K562 (cell line): ENCODE measurements around the gene FEZF1. TPM values are rescaled to one million over a fixed set of nuclear protein-coding genes. Genes with fewer than 3 reads are reported as not detected.

ENCODE experiments used
- ATAC-seq: fragments of 200-7000 bp; cut with Tn5 transposase; 3 replicates; pipeline ENCODE4 v1.9.1; 2020; ENCODE audit warnings: moderate library complexity
- BruUV-seq: library from RNA; stranded (reverse); fragments of 400-500 nt; replicated peaks from 2 replicates; lab custom pipeline; 2021; lab: Mats Ljungman, UMichigan
- CTCF ChIA-PET: fragments of 300-600 bp; formaldehyde crosslinking; extraction: SDS; loops from one replicate; lab custom pipeline; 2021; ENCODE audit warnings: low intra/inter-chr PET ratio; lab: Yijun Ruan, JAX
- POLR2A ChIA-PET: fragments of 300-600, 350-650 bp; sonication (Branson Sonifier 250); formaldehyde crosslinking; extraction: SDS; loops from one replicate; lab custom pipeline; 2021; ENCODE audit warnings: antibody characterized with exemption, inconsistent platforms; lab: Yijun Ruan, JAX
- DNase-seq, 4 experiments: peaks; one replicate each; pipeline versions ENCODE4 v3.0.0 to v3.0.0-alpha.2; 2011 to 2018; ENCODE audit warnings: low spot score in 3 of 4, mixed read lengths in 3 of 4; ENCODE audit errors: extremely low read depth in 1 of 4
- FAIRE-seq: peaks from 2 replicates; lab custom pipeline; 2011; peaks lifted over from hg19 to GRCh38; lab: Jason Lieb, UNC
- H2AFZ ChIP-seq: 2 replicates; pipeline ENCODE4 v1.6.0; 2011; ENCODE audit warnings: low read depth, low read length, control low read depth, inconsistent platforms
- H3K27ac ChIP-seq: fragments of 200-600 bp; 3 replicates; pipeline ENCODE4 v1.8.0; 2011; ENCODE audit warnings: low read depth, mild to moderate bottlenecking, control low read depth, inconsistent platforms, low read length, moderate library complexity, mixed read lengths; ENCODE audit errors: extremely low read depth
- H3K27me3 ChIP-seq, 2 experiments: fragments of 300-600 bp in 1 of 2; 2 replicates in 1 of 2; 3 replicates in 1 of 2; pipeline versions ENCODE4 v1.6.0 to v1.8.0; 2011; ENCODE audit warnings: inconsistent platforms in 2 of 2, low read length in 2 of 2, mild to moderate bottlenecking in 1 of 2, mixed read lengths in 1 of 2, moderate library complexity in 1 of 2; ENCODE audit not compliant: control insufficient read depth in 2 of 2, insufficient read depth in 2 of 2
- H3K36me3 ChIP-seq: fragments of 300-600 bp; 3 replicates; pipeline ENCODE4 v1.8.0; 2011; ENCODE audit warnings: mild to moderate bottlenecking, low read length, inconsistent platforms; ENCODE audit not compliant: control insufficient read depth, insufficient read depth
- H3K4me1 ChIP-seq, 2 experiments: fragments of 200-600 bp in 1 of 2; replicated peaks in 1 of 2; 2 replicates in 1 of 2; 3 replicates in 1 of 2; pipeline versions ENCODE4 v1.5.1 to v1.8.0; 2011; ENCODE audit warnings: inconsistent platforms in 2 of 2, low read length in 2 of 2, mild to moderate bottlenecking in 1 of 2, mixed read lengths in 1 of 2, moderate library complexity in 1 of 2; ENCODE audit not compliant: control insufficient read depth in 2 of 2, insufficient read depth in 2 of 2
- H3K4me2 ChIP-seq: 2 replicates; pipeline ENCODE4 v1.6.1; 2011; ENCODE audit warnings: low read length, control low read depth, inconsistent platforms, mixed read lengths; ENCODE audit not compliant: insufficient read depth
- H3K4me3 ChIP-seq: fragments of 200-600 bp; sonication (generic), shearing (Covaris generic); 2 replicates; pipeline ENCODE4 v1.5.1; 2016; ENCODE audit warnings: control low read depth, inconsistent platforms
- H3K79me2 ChIP-seq: fragments of 200-600 bp; 3 replicates; pipeline ENCODE4 v1.8.0; 2011; ENCODE audit warnings: low read length, inconsistent platforms; ENCODE audit not compliant: control insufficient read depth, insufficient read depth
- H3K9ac ChIP-seq, 2 experiments: 2 replicates each; pipeline versions ENCODE4 v1.6.0 to v1.6.1; 2011; ENCODE audit warnings: low read depth in 2 of 2, low read length in 2 of 2, control low read depth in 1 of 2, inconsistent platforms in 1 of 2, mild to moderate bottlenecking in 1 of 2, mixed read lengths in 1 of 2; ENCODE audit not compliant: insufficient read depth in 1 of 2
- H3K9me1 ChIP-seq: one replicate; pipeline ENCODE4 v1.6.0; 2011; ENCODE audit warnings: inconsistent platforms, mild to moderate bottlenecking, low read length, moderate library complexity; ENCODE audit not compliant: control insufficient read depth, insufficient read depth
- H3K9me3 ChIP-seq: replicated peaks from 2 replicates; pipeline ENCODE4 v1.5.1; 2011; ENCODE audit warnings: low read depth, low read length, inconsistent platforms; ENCODE audit not compliant: control insufficient read depth, insufficient read depth
- H4K20me1 ChIP-seq: replicated peaks from 2 replicates; pipeline ENCODE4 v1.6.1; 2011; ENCODE audit warnings: low read length, inconsistent platforms, mixed read lengths; ENCODE audit not compliant: control insufficient read depth, insufficient read depth
- BCOR ChIP-seq: fragments of 450-650 bp; IDR thresholded peaks from 2 replicates; pipeline ENCODE4 v1.6.1; 2016
- BMI1 ChIP-seq: fragments of 150-350 bp; IDR thresholded peaks from 2 replicates; pipeline ENCODE4 v1.6.1; 2014; ENCODE audit warnings: low read length
- BRD9 ChIP-seq: fragments of 450-650 bp; IDR thresholded peaks from 2 replicates; pipeline ENCODE4 v1.6.1; 2018; ENCODE audit warnings: low read depth; ENCODE audit not compliant: partially characterized antibody
- CBFA2T3 ChIP-seq: fragments of 450-650 bp; IDR thresholded peaks from 2 replicates; pipeline ENCODE4 v1.6.1; 2017
- GTF2F1 ChIP-seq: IDR thresholded peaks from 2 replicates; pipeline ENCODE4 v1.6.1; 2011; ENCODE audit warnings: low read depth, low read length, improper control_type of control experiment
- HMG20A ChIP-seq: fragments of 450-650 bp; formaldehyde crosslinking; conservative IDR thresholded peaks from 2 replicates; pipeline ENCODE4 v1.4.0; 2020; ENCODE audit warnings: mild to moderate bottlenecking, mixed read lengths
- KAT2B ChIP-seq: IDR thresholded peaks from one replicate; pipeline ENCODE4 v1.6.1; 2012; ENCODE audit warnings: low read depth, mild to moderate bottlenecking, control low read depth, inconsistent platforms, low read length, moderate library complexity
- KDM4B ChIP-seq, 2 experiments: fragments of 450-650 bp in 1 of 2; sonication (generic) in 1 of 2; IDR thresholded peaks; 2 replicates each; pipeline ENCODE4 v1.6.1; 2016 to 2017; ENCODE audit warnings: borderline replicate concordance in 2 of 2, antibody characterized with exemption in 1 of 2, low read depth in 1 of 2, mild to moderate bottlenecking in 1 of 2
- NBN ChIP-seq: fragments of 450-650 bp; IDR thresholded peaks from 2 replicates; pipeline ENCODE4 v1.6.1; 2016; ENCODE audit warnings: low read depth, mild to moderate bottlenecking
- SETDB1 ChIP-seq: IDR thresholded peaks from one replicate; pipeline ENCODE4 v1.6.1; 2012; ENCODE audit warnings: low read length, control low read depth, inconsistent platforms
- ZNF507 ChIP-seq: conservative IDR thresholded peaks from 2 replicates; pipeline ENCODE4 v1.6.1; 2017; ENCODE audit warnings: missing genetic modification characterization, missing compliant biosample characterization
- ZNF561 ChIP-seq: fragments of 450-650 bp; formaldehyde crosslinking; conservative IDR thresholded peaks from 2 replicates; pipeline ENCODE4 v1.4.0; 2020; ENCODE audit warnings: mild to moderate bottlenecking, moderate library complexity
- ZNF778 ChIP-seq: fragments of 450-650 bp; formaldehyde crosslinking; IDR thresholded peaks from 2 replicates; pipeline ENCODE4 v1.4.0; 2020; ENCODE audit warnings: mild to moderate bottlenecking, moderate library complexity
- ZSCAN29 ChIP-seq: fragments of 450-650 bp; IDR thresholded peaks from 2 replicates; pipeline ENCODE4 v1.6.1; 2017
- WGBS: fragments of 100-300 bp; shearing (Covaris generic); methylation state at CpG from one replicate; pipeline ENCODE4 v1.1.6; 2016; ENCODE audit warnings: low coverage, mixed read lengths; ENCODE audit not compliant: insufficient coverage; ENCODE audit errors: missing lambda C conversion rate; 5-methylcytosine and 5-hydroxymethylcytosine counted together
- in situ Hi-C: fragments of 300-500 bp; cut with MboI; formaldehyde crosslinking; loops from 4 replicates; pipeline ENCODE4 v1.15.0; 2018; ENCODE audit warnings: inconsistent platforms, mixed read lengths
- intact Hi-C: fragments of 100-400 bp; cut with micrococcal nuclease; formaldehyde crosslinking; loops from 2 replicates; pipeline ENCODE4 v1.14.2; 2022
- polyA plus RNA-seq, 8 experiments: library from polyadenylated mRNA; depleted of rRNA in 4 of 8; stranded (reverse) in 5 of 8; unstranded in 3 of 8; fragments of >200 nt; fragmentation: Nextera tagmentation in 2 of 8; fragmentation: Illumina TruSeq in 1 of 8; extraction: Ambion mirVana in 2 of 8; extraction: Trizol in 1 of 8; gene quantifications; 2 replicates each; pipeline versions ENCODE4 v1.2.1 to v1.2.3, GENCODE V29; 2011 to 2014; ENCODE audit warnings: inconsistent platforms in 1 of 8, missing spikeins in 1 of 8
- total RNA-seq, 7 experiments: library from RNA; depleted of rRNA in 6 of 7; stranded (reverse); fragments of >200 nt in 6 of 7; fragmentation: Illumina TruSeq in 2 of 7; extraction: Trizol in 2 of 7; gene quantifications; 2 replicates each; pipeline versions ENCODE4 v1.2.1 to v1.2.3, GENCODE V29; 2011 to 2021; ENCODE audit warnings: low replicate concordance in 1 of 7
- TF ChIP-seq, protein P1 (sequence below): fragments of 450-650 bp; IDR thresholded peaks from 2 replicates; pipeline ENCODE4 v1.6.1; 2016; ENCODE audit warnings: mild to moderate bottlenecking
- TF ChIP-seq, protein P2 (sequence below): IDR thresholded peaks from 2 replicates; pipeline ENCODE4 v1.6.1; 2012; ENCODE audit warnings: low read depth, low read length, improper control_type of control experiment, borderline replicate concordance

The FEZF1 gene
- total and polyA plus RNA-seq, 9 of the 15 experiments (the other 6 are each of a cell fraction or from before 2014, with no cell fraction given), result not detected

DNA sequence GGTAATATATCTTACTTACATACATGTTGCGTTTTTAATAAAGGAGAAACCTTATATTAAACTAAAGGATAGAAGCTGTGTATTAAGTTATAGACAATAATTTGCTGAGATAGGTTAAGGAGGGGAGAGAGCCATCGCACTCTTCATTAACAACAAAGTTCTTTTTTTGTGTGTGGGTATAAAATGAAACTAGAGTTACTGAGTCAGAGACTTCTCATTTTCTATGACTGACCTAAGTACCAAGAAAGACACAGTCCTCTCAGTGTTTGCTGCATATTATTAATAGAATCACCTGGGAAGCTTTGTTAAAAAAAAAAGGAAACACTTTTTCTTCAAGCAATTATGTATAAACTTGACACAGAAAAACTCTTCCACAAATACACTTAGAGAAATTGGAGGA, 31.4 kb downstream of the FEZF1 start:
- Histone ChIP-seq H3K9ac (no peak overlapping the region), H2AFZ (no peak overlapping the region), H3K4me1 (no peaks in the 10 kb centered on the region), H4K20me1 (no peaks in the 10 kb centered on the region), H3K4me3 (no peak overlapping the region)
- intact Hi-C loops, result no loop called here
- WGBS, result 0% methylated on average over 2 of the region's 2 CpGs
- FAIRE-seq, result no peak
- DNase-seq, result no peak
- CTCF ChIA-PET, result no interaction called here
- no peak for ATAC-seq
- TF ChIP-seq SETDB1 (no peak), CBFA2T3 (no peak)
- TF ChIP-seq, all 486 proteins: peak for 0
- POLR2A ChIA-PET, result no interaction called here
- Histone ChIP-seq H3K79me2 (no peaks in the 10 kb centered on the region), H3K27ac (no peak overlapping the region), H3K4me2 (no peak overlapping the region), H3K9me1 (no peaks in the 10 kb centered on the region), H3K27me3 (no peaks in the 10 kb centered on the region), H3K9me3 (no peaks in the 10 kb centered on the region), H3K36me3 (no peaks in the 10 kb centered on the region)
- no TSS peak for BruUV-seq
- in situ Hi-C loops, result no loop called here

DNA sequence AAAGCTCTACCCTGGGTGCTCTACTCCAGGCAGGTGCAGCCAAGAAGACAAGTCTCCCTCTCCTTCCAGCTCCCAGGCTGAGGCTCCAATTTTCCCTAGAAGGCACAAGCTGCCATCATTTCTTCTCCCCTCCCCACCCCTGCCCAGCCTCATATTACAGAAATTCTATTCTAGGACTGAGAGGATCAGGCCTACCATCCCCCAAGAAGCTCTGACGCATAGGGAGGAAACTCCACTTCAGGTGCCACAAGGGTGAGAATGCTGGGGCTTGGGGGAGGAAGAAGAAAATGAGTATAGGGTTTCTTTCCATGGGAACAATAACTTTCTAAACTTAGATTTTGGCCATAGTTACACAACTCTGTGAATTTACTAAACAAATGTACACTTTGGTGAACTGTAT, 35.3 kb downstream of the FEZF1 start:
- no peak for TF ChIP-seq ZSCAN29
- no peak for TF ChIP-seq HMG20A
- TF ChIP-seq BCOR, result no peak
- TF ChIP-seq, protein P1, sequence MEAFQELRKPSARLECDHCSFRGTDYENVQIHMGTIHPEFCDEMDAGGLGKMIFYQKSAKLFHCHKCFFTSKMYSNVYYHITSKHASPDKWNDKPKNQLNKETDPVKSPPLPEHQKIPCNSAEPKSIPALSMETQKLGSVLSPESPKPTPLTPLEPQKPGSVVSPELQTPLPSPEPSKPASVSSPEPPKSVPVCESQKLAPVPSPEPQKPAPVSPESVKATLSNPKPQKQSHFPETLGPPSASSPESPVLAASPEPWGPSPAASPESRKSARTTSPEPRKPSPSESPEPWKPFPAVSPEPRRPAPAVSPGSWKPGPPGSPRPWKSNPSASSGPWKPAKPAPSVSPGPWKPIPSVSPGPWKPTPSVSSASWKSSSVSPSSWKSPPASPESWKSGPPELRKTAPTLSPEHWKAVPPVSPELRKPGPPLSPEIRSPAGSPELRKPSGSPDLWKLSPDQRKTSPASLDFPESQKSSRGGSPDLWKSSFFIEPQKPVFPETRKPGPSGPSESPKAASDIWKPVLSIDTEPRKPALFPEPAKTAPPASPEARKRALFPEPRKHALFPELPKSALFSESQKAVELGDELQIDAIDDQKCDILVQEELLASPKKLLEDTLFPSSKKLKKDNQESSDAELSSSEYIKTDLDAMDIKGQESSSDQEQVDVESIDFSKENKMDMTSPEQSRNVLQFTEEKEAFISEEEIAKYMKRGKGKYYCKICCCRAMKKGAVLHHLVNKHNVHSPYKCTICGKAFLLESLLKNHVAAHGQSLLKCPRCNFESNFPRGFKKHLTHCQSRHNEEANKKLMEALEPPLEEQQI, result no peak
- no peak for TF ChIP-seq ZNF778
- no peak for TF ChIP-seq KAT2B
- TF ChIP-seq GTF2F1, result no peak
- TF ChIP-seq KDM4B (IDR thresholded peaks at IDR 0.05; ENCODE audit: borderline replicate concordance in 2 of 2, low read depth in 1 of 2), result no peak
- TF ChIP-seq, protein P2, sequence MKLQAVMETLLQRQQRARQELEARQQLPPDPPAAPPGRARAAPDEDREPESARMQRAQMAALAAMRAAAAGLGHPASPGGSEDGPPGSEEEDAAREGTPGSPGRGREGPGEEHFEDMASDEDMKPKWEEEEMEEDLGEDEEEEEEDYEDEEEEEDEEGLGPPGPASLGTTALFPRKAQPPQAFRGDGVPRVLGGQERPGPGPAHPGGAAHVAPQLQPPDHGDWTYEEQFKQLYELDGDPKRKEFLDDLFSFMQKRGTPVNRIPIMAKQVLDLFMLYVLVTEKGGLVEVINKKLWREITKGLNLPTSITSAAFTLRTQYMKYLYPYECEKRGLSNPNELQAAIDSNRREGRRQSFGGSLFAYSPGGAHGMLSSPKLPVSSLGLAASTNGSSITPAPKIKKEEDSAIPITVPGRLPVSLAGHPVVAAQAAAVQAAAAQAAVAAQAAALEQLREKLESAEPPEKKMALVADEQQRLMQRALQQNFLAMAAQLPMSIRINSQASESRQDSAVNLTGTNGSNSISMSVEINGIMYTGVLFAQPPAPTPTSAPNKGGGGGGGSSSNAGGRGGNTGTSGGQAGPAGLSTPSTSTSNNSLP, result no peak
- TF ChIP-seq NBN, result no peak
- TF ChIP-seq ZNF507 (tag), result no peak
- TF ChIP-seq BRD9, result no peak
- TF ChIP-seq BMI1, result no peak
- TF ChIP-seq ZNF561 (CRISPR knock-in tag), result no peak
- TF ChIP-seq, all 486 proteins: peak for 0
- no peaks in the 10 kb centered on the region for H3K4me1 ChIP-seq
- no peaks in the 10 kb centered on the region for H3K9me3 ChIP-seq
- H3K4me2 ChIP-seq, result no peak overlapping the region
- in situ Hi-C loops, result no loop called here
- POLR2A ChIA-PET, result no interaction called here
- DNase-seq (no peak), FAIRE-seq (no peak), ATAC-seq (no peak)
- no peaks in the 10 kb centered on the region for H3K9me1 ChIP-seq
- no peak overlapping the region for H2AFZ ChIP-seq
- no peaks in the 10 kb centered on the region for H3K79me2 ChIP-seq
- intact Hi-C loops, result no loop called here
- no TSS peak for BruUV-seq
- H3K9ac ChIP-seq, result no peak overlapping the region
- CTCF ChIA-PET, result no interaction called here
- WGBS, result 7% methylated on average over 1 of the region's 1 CpG
- H4K20me1 ChIP-seq, result no peaks in the 10 kb centered on the region
- H3K27ac ChIP-seq, result no peak overlapping the region
- H3K36me3 ChIP-seq, result no peaks in the 10 kb centered on the region
- no peaks in the 10 kb centered on the region for H3K27me3 ChIP-seq
- no peak overlapping the region for H3K4me3 ChIP-seq
